HL-60 (cell line): ENCODE results near the gene CPZ.
"Not testable (repeated sequence)": the region's sequence is repeated elsewhere in the genome, so short reads cannot be mapped to it uniquely, and the experiment has no call there.

Experiments
- DNase-seq, 2 experiments: peaks; one replicate each; pipeline ENCODE4 v3.0.0-alpha.2; 2010 to 2020; ENCODE audit warnings: low read depth in 1 of 2, low spot score in 1 of 2
- H3K27ac ChIP-seq: fragments of 250-450 bp; sonication (Bioruptor Pico); replicated peaks from 2 replicates; pipeline ENCODE4 v1.5.1; 2020; ENCODE audit warnings: mild to moderate bottlenecking, moderate library complexity
- H3K27me3 ChIP-seq: fragments of 250-450 bp; sonication (Bioruptor Pico); 2 replicates; pipeline ENCODE4 v1.5.1; 2021; ENCODE audit warnings: mild to moderate bottlenecking, moderate library complexity; ENCODE audit not compliant: insufficient read depth, poor library complexity, severe bottlenecking
- H3K4me3 ChIP-seq: replicated peaks from 2 replicates; pipeline ENCODE4 v1.5.1; 2011; ENCODE audit warnings: mild to moderate bottlenecking, control low read depth, low read length; ENCODE audit not compliant: insufficient read depth
- CTCF ChIP-seq: IDR thresholded peaks from one replicate; pipeline ENCODE4 v1.5.1; 2011; ENCODE audit warnings: low read length, control low read depth, inconsistent platforms; ENCODE audit not compliant: insufficient read depth
- GABPA ChIP-seq: IDR thresholded peaks from 2 replicates; pipeline ENCODE4 v1.6.1; 2012; ENCODE audit warnings: low read depth
- POLR2AphosphoS5 ChIP-seq: IDR thresholded peaks from 2 replicates; pipeline ENCODE4 v1.6.1; 2012; ENCODE audit warnings: low read depth
- SPI1 ChIP-seq: IDR thresholded peaks from 2 replicates; pipeline ENCODE4 v1.6.1; 2012; ENCODE audit warnings: low read depth, mild to moderate bottlenecking, borderline replicate concordance
- TF ChIP-seq, protein P1 (sequence below): IDR thresholded peaks from 2 replicates; pipeline ENCODE4 v1.6.1; 2012; ENCODE audit warnings: low read depth; ENCODE audit not compliant: insufficient replicate concordance

CPZ gene

DNA sequence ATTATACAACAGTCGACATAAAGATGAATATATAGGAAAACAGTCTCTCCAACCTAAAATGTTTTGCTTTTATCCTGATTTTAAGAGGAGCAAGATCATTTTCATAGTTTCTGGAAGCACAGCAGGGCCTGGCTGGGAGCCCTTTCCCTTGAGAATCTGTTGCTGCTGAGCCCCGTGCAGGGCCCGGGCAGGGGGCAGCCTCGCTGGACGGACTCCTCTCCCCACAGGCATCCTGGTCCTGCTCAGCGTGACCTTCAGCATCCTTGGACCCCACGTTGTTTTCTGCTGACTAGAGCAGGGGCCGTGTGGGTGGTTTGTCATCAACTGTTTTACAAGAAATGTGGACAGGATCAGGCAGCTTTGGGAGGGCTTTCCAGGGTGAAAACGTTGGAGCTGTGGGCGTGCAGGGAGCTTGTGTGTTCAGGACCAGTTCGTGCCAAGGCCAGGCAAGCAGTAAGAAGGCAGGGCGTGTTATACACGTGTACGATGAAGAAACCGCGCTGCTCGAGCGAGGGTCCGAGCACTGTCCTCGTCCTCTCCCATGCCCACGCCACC lies 25.0 kb downstream of the CPZ start:
- TF ChIP-seq SPI1 (no peak), POLR2AphosphoS5 (no peak), GABPA (no peak), CTCF (no peak)
- TF ChIP-seq, protein P1, sequence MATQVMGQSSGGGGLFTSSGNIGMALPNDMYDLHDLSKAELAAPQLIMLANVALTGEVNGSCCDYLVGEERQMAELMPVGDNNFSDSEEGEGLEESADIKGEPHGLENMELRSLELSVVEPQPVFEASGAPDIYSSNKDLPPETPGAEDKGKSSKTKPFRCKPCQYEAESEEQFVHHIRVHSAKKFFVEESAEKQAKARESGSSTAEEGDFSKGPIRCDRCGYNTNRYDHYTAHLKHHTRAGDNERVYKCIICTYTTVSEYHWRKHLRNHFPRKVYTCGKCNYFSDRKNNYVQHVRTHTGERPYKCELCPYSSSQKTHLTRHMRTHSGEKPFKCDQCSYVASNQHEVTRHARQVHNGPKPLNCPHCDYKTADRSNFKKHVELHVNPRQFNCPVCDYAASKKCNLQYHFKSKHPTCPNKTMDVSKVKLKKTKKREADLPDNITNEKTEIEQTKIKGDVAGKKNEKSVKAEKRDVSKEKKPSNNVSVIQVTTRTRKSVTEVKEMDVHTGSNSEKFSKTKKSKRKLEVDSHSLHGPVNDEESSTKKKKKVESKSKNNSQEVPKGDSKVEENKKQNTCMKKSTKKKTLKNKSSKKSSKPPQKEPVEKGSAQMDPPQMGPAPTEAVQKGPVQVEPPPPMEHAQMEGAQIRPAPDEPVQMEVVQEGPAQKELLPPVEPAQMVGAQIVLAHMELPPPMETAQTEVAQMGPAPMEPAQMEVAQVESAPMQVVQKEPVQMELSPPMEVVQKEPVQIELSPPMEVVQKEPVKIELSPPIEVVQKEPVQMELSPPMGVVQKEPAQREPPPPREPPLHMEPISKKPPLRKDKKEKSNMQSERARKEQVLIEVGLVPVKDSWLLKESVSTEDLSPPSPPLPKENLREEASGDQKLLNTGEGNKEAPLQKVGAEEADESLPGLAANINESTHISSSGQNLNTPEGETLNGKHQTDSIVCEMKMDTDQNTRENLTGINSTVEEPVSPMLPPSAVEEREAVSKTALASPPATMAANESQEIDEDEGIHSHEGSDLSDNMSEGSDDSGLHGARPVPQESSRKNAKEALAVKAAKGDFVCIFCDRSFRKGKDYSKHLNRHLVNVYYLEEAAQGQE: no peak
- Histone ChIP-seq H3K27ac (no peak overlapping the region), H3K4me3 (no peak overlapping the region), H3K27me3 (no peaks in the 10 kb centered on the region)
- no peak for DNase-seq

DNA sequence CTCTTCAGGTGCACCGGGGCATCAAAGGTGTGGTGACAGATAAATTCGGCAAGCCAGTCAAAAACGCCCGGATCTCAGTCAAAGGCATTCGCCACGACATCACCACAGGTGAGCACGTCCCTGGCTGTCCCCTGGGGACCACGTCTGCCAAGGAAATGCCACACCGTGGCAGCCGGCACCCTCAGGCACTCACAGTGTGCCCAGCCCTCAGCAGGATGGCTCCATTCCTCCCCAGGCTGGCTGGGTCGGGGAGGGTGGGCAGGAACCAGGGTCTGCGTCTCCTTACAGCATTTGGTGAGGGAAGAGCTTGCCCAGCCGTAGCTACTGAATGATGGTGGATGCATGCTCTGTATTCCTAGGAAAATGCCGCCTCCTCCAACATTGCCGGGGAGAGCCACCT lies 25.9 kb downstream of the CPZ start:
- H3K4me3 ChIP-seq: no peak overlapping the region
- no peaks in the 10 kb centered on the region for H3K27me3 ChIP-seq
- TF ChIP-seq POLR2AphosphoS5 (no peak), SPI1 (no peak), GABPA (no peak), CTCF (no peak)
- TF ChIP-seq, protein P1: no peak
- no peak overlapping the region for H3K27ac ChIP-seq
- DNase-seq: no peak

DNA sequence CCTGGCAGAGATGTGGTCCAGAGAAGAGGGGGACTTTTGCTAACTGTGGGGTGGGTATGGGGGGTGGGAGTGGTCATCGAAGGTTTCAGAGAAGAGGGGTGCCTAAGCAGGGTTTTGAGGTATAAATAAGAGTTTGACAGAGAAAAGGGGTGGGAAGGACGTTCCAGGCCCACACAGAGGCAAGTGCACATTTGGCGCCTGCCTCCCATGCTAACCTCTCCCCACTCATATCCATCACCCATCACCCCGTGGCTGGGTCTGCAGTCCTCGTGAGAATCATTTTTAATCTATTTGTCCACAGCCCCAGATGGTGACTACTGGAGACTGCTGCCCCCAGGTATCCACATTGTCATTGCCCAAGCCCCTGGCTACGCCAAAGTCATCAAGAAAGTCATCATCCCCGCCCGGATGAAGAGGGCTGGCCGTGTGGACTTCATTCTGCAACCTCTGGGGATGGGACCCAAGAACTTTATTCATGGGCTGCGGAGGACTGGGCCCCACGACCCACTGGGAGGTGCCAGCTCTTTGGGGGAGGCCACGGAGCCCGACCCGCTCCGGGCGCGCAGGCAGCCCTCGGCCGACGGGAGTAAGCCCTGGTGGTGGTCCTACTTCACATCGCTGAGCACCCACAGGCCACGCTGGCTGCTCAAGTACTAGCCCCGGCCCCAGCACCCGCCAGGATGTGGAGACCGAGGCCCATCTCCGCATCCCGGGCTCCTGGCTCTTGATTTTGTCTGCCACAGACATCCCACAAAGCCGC lies 26.6 kb downstream of the CPZ start:
- TF ChIP-seq, protein P1: no peak
- TF ChIP-seq GABPA (no peak), CTCF (no peak), POLR2AphosphoS5 (no peak), SPI1 (no peak)
- H3K4me3 ChIP-seq: no peak overlapping the region

DNA sequence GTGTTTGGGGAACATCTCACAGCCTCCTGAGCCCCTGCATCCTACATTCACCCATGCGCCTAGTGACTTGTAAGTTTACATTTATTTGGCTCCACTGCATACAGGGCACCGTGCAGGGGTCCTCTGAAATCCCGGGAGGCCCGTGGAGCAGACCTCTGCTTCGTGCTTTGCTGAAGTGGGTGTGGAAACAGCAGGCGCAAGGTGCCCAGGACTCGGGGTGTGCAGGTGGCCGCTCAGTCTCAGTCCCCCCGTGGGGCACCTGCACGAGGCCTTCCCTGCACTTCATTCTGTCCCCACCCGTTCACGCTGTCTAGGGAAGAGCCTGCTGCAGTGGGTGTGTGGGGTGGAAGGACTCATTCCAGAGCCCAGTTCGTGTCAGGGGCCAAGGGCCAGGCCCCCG lies 28.6 kb downstream of the CPZ start:
- DNase-seq, H3K27ac ChIP-seq, H3K27me3 ChIP-seq, H3K4me3 ChIP-seq: not testable (repeated sequence)

More for the DNA sequence above, 26.6 kb downstream of the CPZ start:
- Histone ChIP-seq H3K27ac (no peak overlapping the region), H3K27me3 (no peaks in the 10 kb centered on the region)
- DNase-seq: no peak

DNA sequence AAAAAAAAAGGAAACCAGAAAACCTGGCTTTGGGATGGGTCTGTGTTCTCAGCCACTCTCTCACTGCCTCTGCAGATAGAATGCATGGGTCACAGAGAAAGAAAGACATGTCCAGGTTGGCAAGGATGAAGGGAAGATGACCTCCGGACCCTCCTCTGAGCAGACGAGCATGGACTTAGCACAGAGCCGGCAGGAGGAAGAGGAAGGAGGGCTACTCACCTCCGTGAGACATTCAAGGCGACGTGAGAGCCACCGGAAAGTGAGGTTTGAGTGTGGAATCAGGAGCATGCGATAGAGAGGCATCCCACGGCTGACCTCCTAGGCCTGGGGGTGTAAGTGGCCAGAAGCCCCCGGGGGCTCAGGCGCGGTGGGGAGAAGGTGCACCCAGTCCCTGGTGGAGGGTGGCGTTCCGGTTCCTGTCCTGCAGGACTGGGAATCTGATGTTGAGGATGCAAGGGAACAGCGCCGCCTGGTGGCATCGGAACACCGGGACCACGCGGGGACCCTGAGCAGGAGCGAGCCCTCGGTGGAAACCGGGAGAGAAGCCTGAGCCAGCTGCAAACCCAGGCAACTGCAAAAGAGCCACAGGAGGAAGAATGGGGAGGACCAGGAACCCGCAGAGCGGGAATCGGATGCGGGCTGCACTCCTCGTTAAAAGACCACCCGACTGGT lies 32.2 kb downstream of the CPZ start:
- not testable (repeated sequence) for H3K4me3 ChIP-seq, DNase-seq, H3K27me3 ChIP-seq, H3K27ac ChIP-seq
